Ishikawa (cell line): ENCODE data around the gene SYNE1.

Experiments
- CEBPB ChIP-seq: IDR thresholded peaks from 2 replicates; pipeline ENCODE4 v1.6.1; 2012
- CREB1 ChIP-seq: IDR thresholded peaks from 2 replicates; pipeline ENCODE4 v1.6.1; 2012; ENCODE audit warnings: low read depth
- EGR1 ChIP-seq: IDR thresholded peaks from 2 replicates; pipeline ENCODE4 v1.6.1; 2012
- EP300 ChIP-seq: IDR thresholded peaks from 2 replicates; pipeline ENCODE4 v1.6.1; 2012; ENCODE audit warnings: borderline replicate concordance
- FOXM1 ChIP-seq: IDR thresholded peaks from 2 replicates; pipeline ENCODE4 v1.6.1; 2012; ENCODE audit warnings: low read depth, borderline replicate concordance
- NFIC ChIP-seq: IDR thresholded peaks from 2 replicates; pipeline ENCODE4 v1.6.1; 2012
- RAD21 ChIP-seq: IDR thresholded peaks from 2 replicates; pipeline ENCODE4 v1.6.1; 2012; ENCODE audit warnings: low read depth
- TAF1 ChIP-seq: IDR thresholded peaks from 2 replicates; pipeline ENCODE4 v1.6.1; 2012; ENCODE audit warnings: low read depth, mild to moderate bottlenecking
- TCF12 ChIP-seq: IDR thresholded peaks from 2 replicates; pipeline ENCODE4 v1.6.1; 2012; ENCODE audit warnings: low read depth
- TEAD4 ChIP-seq: IDR thresholded peaks from 2 replicates; pipeline ENCODE4 v1.6.1; 2012
- YY1 ChIP-seq: IDR thresholded peaks from 2 replicates; pipeline ENCODE4 v1.6.1; 2012; ENCODE audit warnings: low read depth
- ZBTB7A ChIP-seq: IDR thresholded peaks from 2 replicates; pipeline ENCODE4 v1.6.1; 2012; ENCODE audit warnings: low read depth
- TF ChIP-seq, protein P1 (sequence below): IDR thresholded peaks from 2 replicates; pipeline ENCODE4 v1.6.1; 2012; ENCODE audit warnings: low read depth, mild to moderate bottlenecking
- TF ChIP-seq, protein P2 (sequence below): IDR thresholded peaks from 2 replicates; pipeline ENCODE4 v1.6.1; 2012
- TF ChIP-seq, protein P3 (sequence below): IDR thresholded peaks from 2 replicates; pipeline ENCODE4 v1.6.1; 2012

Gene SYNE1

DNA sequence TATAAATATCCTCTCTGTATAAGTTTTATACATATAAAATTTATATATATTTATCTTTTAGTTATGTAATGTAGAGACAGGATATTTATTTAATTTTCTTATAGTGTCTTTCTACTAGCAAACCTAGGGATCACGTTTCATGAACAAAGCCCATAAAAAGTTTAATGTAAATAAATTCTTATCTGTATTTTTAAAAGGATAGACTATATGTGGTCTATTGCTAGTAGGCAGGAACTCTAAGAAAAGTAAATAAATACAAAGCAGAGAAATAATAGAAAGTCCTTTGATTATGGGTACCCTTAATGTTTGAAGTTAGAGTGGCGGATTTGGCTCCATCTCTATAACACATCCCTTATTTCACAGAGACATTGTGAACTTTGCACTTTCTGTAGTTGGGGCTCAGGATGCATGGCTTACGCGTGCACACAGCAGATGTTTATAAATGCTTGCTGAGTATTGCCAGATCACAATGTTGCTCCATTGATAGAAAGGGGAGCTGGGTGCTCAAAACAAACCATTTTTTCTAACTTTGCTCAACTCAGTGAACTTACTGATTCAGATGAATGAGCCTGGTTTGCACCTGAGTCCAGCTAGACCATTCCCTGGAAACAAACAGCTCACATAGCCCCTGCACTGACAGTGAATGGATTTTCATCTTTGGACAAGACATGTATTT is 179.1 kb downstream of the SYNE1 start:
- TF ChIP-seq EP300, result no peak
- TF ChIP-seq EGR1, result no peak
- TF ChIP-seq ZBTB7A, result no peak
- TF ChIP-seq TEAD4, result no peak
- no peak for TF ChIP-seq CEBPB
- TF ChIP-seq, protein P1, sequence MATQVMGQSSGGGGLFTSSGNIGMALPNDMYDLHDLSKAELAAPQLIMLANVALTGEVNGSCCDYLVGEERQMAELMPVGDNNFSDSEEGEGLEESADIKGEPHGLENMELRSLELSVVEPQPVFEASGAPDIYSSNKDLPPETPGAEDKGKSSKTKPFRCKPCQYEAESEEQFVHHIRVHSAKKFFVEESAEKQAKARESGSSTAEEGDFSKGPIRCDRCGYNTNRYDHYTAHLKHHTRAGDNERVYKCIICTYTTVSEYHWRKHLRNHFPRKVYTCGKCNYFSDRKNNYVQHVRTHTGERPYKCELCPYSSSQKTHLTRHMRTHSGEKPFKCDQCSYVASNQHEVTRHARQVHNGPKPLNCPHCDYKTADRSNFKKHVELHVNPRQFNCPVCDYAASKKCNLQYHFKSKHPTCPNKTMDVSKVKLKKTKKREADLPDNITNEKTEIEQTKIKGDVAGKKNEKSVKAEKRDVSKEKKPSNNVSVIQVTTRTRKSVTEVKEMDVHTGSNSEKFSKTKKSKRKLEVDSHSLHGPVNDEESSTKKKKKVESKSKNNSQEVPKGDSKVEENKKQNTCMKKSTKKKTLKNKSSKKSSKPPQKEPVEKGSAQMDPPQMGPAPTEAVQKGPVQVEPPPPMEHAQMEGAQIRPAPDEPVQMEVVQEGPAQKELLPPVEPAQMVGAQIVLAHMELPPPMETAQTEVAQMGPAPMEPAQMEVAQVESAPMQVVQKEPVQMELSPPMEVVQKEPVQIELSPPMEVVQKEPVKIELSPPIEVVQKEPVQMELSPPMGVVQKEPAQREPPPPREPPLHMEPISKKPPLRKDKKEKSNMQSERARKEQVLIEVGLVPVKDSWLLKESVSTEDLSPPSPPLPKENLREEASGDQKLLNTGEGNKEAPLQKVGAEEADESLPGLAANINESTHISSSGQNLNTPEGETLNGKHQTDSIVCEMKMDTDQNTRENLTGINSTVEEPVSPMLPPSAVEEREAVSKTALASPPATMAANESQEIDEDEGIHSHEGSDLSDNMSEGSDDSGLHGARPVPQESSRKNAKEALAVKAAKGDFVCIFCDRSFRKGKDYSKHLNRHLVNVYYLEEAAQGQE, result no peak
- no peak for TF ChIP-seq CREB1
- no peak for TF ChIP-seq TCF12

DNA sequence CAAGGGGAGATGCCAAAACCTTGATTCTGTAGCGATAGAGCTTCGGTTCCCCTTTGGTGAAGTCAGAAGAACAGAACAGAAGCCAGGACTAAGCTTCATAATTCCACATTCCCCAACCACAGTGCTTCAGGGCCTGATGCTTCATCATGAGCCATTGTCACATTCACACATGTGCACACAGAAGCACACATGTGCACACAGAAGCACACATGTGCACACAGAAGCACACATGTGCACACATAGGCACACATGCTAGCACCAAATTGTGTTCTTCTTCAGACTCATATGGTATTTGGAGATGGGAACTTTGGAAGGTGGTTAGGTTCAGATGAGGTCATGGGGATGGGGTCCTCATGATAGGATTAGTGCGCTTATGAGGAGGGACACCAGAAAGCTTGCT is 183.2 kb downstream of the SYNE1 start:
- TF ChIP-seq FOXM1, result no peak
- no peak for TF ChIP-seq RAD21
- no peak for TF ChIP-seq CEBPB
- TF ChIP-seq, protein P1, result no peak
- no peak for TF ChIP-seq TEAD4

DNA sequence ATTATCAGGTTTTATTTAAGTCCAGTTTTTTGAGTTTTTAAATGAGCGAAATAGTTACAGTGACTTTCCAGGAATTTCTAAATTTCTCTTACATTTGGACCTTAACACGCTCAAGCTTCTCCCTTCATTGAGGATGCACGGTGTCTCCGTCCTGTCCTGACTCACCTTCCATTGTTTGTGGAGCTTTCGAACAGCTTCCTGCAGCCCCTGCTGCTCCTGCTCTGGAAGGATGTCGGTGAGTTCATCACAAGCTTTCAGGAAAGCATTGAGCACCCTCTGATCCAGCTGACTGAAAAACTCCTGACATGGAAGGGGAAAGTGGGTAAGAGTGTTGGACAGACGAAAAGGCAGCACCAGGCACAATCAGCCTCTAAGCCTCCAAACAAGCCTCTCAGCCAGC is 183.7 kb downstream of the SYNE1 start:
- no peak for TF ChIP-seq EGR1
- no peak for TF ChIP-seq CREB1
- TF ChIP-seq TEAD4, result no peak
- no peak for TF ChIP-seq YY1
- no peak for TF ChIP-seq TCF12
- TF ChIP-seq NFIC, result no peak
- TF ChIP-seq, protein P2, sequence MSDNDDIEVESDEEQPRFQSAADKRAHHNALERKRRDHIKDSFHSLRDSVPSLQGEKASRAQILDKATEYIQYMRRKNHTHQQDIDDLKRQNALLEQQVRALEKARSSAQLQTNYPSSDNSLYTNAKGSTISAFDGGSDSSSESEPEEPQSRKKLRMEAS, result no peak
- no peak for TF ChIP-seq FOXM1
- no peak for TF ChIP-seq CEBPB
- TF ChIP-seq, protein P1, result no peak
- TF ChIP-seq RAD21, result no peak
- TF ChIP-seq EP300, result no peak
- no peak for TF ChIP-seq TAF1
- TF ChIP-seq, protein P3, sequence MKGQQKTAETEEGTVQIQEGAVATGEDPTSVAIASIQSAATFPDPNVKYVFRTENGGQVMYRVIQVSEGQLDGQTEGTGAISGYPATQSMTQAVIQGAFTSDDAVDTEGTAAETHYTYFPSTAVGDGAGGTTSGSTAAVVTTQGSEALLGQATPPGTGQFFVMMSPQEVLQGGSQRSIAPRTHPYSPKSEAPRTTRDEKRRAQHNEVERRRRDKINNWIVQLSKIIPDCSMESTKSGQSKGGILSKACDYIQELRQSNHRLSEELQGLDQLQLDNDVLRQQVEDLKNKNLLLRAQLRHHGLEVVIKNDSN, result no peak
- no peak for TF ChIP-seq ZBTB7A

DNA sequence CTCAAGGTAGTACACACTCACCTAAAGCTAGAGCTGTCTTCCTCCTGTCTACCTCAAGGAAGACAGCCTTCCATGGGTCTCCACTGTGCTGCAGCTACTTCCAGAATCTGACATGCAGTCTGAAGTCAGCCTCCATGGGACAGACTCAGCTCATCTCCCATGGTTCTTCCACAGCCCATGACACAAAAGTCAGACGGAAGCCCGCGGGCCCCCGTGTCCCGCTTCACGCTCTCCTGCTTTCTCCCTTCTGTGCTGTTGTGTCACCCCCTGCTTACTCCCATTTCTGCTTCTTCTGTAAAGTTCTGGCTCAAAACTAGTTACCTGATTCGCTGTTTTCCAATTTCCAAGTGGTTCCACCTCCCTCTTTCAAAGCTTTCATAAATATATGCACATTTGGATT is 184.5 kb downstream of the SYNE1 start:
- TF ChIP-seq TAF1 (no peak), TCF12 (no peak), TEAD4 (no peak), CEBPB (no peak), RAD21 (no peak), YY1 (no peak), EP300 (no peak), CREB1 (no peak), FOXM1 (no peak), ZBTB7A (no peak), EGR1 (no peak), NFIC (no peak)
- TF ChIP-seq, protein P2, result no peak
- TF ChIP-seq, protein P3, result no peak
- TF ChIP-seq, protein P1, result no peak
